GM23338 (cell line): Measurements from ENCODE around the gene WWOX.

Experiments
- CREB1 ChIP-seq: fragments of 250-450 bp; sonication (Bioruptor Pico); IDR thresholded peaks from 2 replicates; pipeline ENCODE4 v1.5.0; 2020; ENCODE audit warnings: low read depth, mild to moderate bottlenecking, moderate library complexity
- ETS1 ChIP-seq: IDR thresholded peaks from 2 replicates; pipeline ENCODE4 v1.6.1; 2016; ENCODE audit warnings: antibody characterized with exemption
- EZH2 ChIP-seq: fragments of 200-600 bp; sonication (generic); IDR thresholded peaks from one replicate; pipeline ENCODE4 v1.8.0; 2017; ENCODE audit warnings: antibody characterized with exemption, mild to moderate bottlenecking, low read depth; ENCODE audit not compliant: unreplicated experiment
- EZH2phosphoT487 ChIP-seq: fragments of 200-600 bp; sonication (generic); IDR thresholded peaks from one replicate; pipeline ENCODE4 v1.8.1; 2018; ENCODE audit warnings: antibody characterized with exemption; ENCODE audit not compliant: unreplicated experiment
- JUNB ChIP-seq: IDR thresholded peaks from one replicate; pipeline ENCODE4 v1.6.1; 2016; ENCODE audit warnings: antibody characterized with exemption; ENCODE audit not compliant: unreplicated experiment
- NANOG ChIP-seq: IDR thresholded peaks from 2 replicates; pipeline ENCODE4 v1.6.1; 2016; ENCODE audit warnings: antibody characterized with exemption, borderline replicate concordance
- POLR2AphosphoS5 ChIP-seq: IDR thresholded peaks from 2 replicates; pipeline ENCODE4 v1.6.1; 2016; ENCODE audit warnings: antibody characterized with exemption, low read depth
- REST ChIP-seq: IDR thresholded peaks from one replicate; pipeline ENCODE4 v1.6.1; 2018; ENCODE audit warnings: antibody characterized with exemption; ENCODE audit not compliant: unreplicated experiment
- STAT1 ChIP-seq: IDR thresholded peaks from one replicate; pipeline ENCODE4 v1.6.1; 2016; ENCODE audit warnings: antibody characterized with exemption; ENCODE audit not compliant: unreplicated experiment
- ZNF114 ChIP-seq: fragments of 250-450 bp; sonication (Bioruptor Pico); IDR thresholded peaks from 2 replicates; pipeline ENCODE4 v1.5.0; 2020; ENCODE audit warnings: mild to moderate bottlenecking, moderate library complexity
- TF ChIP-seq, protein P1 (sequence below), 2 experiments: fragments of 200-600 bp in 1 of 2; sonication (generic) in 1 of 2; conservative IDR thresholded peaks; 2 replicates each; pipeline versions ENCODE4 v1.5.1 to v1.6.1; 2016 to 2017; ENCODE audit warnings: antibody characterized with exemption in 2 of 2, low read depth in 2 of 2, mild to moderate bottlenecking in 2 of 2, moderate library complexity in 1 of 2

- TF ChIP-seq, protein P1, sequence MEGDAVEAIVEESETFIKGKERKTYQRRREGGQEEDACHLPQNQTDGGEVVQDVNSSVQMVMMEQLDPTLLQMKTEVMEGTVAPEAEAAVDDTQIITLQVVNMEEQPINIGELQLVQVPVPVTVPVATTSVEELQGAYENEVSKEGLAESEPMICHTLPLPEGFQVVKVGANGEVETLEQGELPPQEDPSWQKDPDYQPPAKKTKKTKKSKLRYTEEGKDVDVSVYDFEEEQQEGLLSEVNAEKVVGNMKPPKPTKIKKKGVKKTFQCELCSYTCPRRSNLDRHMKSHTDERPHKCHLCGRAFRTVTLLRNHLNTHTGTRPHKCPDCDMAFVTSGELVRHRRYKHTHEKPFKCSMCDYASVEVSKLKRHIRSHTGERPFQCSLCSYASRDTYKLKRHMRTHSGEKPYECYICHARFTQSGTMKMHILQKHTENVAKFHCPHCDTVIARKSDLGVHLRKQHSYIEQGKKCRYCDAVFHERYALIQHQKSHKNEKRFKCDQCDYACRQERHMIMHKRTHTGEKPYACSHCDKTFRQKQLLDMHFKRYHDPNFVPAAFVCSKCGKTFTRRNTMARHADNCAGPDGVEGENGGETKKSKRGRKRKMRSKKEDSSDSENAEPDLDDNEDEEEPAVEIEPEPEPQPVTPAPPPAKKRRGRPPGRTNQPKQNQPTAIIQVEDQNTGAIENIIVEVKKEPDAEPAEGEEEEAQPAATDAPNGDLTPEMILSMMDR (conservative IDR thresholded peaks at IDR 0.05; ENCODE audit: low read depth in 2 of 2) = no peak
- TF ChIP-seq REST = no peak
- TF ChIP-seq POLR2AphosphoS5 = no peak
- no peak for TF ChIP-seq EZH2
- no peak for TF ChIP-seq EZH2phosphoT487
- no peak for TF ChIP-seq CREB1 (CRISPR knock-in tag)
- no peak for TF ChIP-seq JUNB
- no peak for TF ChIP-seq ZNF114 (CRISPR knock-in tag)
- no peak for TF ChIP-seq ETS1
- no peak for TF ChIP-seq NANOG
- no peak for TF ChIP-seq STAT1
These were observed 467.1 kb downstream of the WWOX start for GRCh38 chr16:78566397-78567073.
